Measurements from ENCODE around the gene GPR132. TPM values are rescaled to one million over a fixed set of nuclear protein-coding genes. Genes with fewer than 3 reads are reported as not detected.
A peak's percentile ranks its signal among the peaks of the same experiment; 100 is the strongest.

Gene GPR132
- total RNA-seq, 2 experiments from 2014 or later = 15.1 to 16.4 TPM

DNA sequence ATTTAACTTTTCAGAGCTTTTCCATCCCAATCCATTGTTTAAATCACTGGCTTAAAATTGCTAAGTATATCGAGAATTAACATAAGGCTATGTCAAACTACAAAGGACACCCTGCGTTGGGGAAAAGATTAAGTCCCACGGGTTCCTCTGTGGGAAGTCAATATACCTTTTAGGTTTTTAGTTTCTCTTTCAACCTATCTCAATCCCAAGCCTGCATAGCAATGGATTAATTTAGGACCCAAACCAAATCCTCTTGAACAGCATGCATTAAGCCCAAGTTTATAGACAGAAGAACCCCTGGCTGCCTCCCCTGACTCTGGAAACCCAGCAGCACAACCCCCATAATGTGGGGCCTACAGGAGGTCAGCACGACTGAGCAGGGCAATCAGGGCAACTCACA lies 50.6 kb downstream of the GPR132 start:
- Mint-ChIP-seq H3K27me3 (no peaks in the 10 kb centered on the region), H3K4me3 (no peak overlapping the region), H3K36me3 (ENCODE audit: low read depth) (peaks cover 65% of the 10 kb centered on the region), H3K9me3 (no peaks in the 10 kb centered on the region), H3K27ac (peak overlapping the region; percentile 17), H3K4me1 (ENCODE audit: low read depth) (peaks cover 55% of the 10 kb centered on the region)
- DNase-seq = no peak
- ChIA-PET CTCF (interaction anchor here (4.0 kb wide), 1 partner anchor 31 kb away, joined by 21 read pairs; no protein-coding TSS in a partner anchor), POLR2A (interaction anchor here (1.3 to 9.7 kb wide), 5 partner anchors 10 to 79 kb away, joined by 3 to 69 read pairs (median 4); no protein-coding TSS in a partner anchor)
- ATAC-seq = no peak
- intact Hi-C loops (cut with micrococcal nuclease) = no loop called here
- no peak for TF ChIP-seq CTCF (IDR thresholded peaks at IDR 0.05)

DNA sequence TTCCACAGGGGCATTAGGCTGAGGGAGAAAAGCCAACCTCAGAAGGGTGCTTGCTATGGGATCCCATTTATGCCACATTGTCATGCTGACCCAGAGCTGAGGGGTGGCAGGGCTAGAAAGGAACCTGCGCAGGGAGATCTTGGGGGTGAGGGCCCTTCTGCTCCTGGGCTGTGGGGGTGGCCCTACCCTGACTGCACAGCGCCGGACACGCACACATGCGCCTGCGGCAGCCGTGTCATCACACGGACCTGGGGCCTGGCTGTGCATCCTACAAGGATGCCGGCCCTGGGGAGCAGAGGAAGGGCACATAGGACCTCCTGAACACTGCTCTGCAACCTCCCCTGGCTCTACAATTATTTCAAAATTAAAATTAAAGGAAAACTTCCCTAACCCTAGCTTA lies 51.2 kb downstream of the GPR132 start:
- ATAC-seq = no peak
- POLR2A ChIA-PET = interaction anchor here (1.3 to 9.7 kb wide), 4 partner anchors 9 to 80 kb away, joined by 3 to 69 read pairs (median 5); no protein-coding TSS in a partner anchor
- peaks cover 61% of the 10 kb centered on the region for H3K36me3 Mint-ChIP-seq (ENCODE audit: low read depth)
- intact Hi-C loops (cut with micrococcal nuclease) = no loop called here
- H3K9me3 Mint-ChIP-seq = no peaks in the 10 kb centered on the region
- no peak for DNase-seq
- H3K4me1 Mint-ChIP-seq (ENCODE audit: low read depth) = peaks cover 49% of the 10 kb centered on the region
- CTCF ChIA-PET = interaction anchor here (4.0 kb wide), 1 partner anchor 32 kb away, joined by 21 read pairs; no protein-coding TSS in a partner anchor
- H3K27me3 Mint-ChIP-seq = no peaks in the 10 kb centered on the region
- no peak overlapping the region for H3K27ac Mint-ChIP-seq
- TF ChIP-seq CTCF (IDR thresholded peaks at IDR 0.05) = no peak
- H3K4me3 Mint-ChIP-seq = no peak overlapping the region

DNA sequence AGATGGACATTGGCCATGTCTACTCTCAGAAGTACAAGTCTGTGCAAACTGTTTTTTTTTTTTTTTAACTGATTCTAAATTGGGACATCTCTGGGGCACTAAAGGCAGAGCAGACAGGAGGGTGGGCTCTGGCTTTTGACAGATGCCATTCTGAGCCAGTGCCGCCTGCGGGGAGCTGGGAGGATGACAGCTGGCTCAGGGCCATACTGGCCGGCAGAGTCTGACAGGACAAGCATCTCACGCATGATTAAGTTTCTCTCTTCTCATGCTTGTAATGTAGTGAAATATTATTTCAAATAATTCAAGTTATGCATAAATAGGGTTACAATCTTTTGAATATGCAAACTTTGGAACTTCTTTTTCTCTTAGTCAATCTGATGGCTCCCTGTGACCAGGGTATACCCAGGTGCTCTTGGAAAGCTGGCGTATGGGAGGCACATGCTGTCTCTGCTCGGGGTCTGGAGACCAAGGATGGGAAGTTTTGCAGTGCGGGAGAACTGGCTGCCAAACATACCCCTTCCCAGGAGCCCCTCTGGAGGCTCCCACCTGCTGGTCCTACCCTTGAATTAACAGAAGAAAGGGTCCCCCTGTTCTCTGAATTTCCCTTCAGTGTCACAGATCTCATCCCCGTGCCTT lies 52.0 kb downstream of the GPR132 start:
- no peak for ATAC-seq
- Mint-ChIP-seq H3K9me3 (no peaks in the 10 kb centered on the region), H3K4me1 (ENCODE audit: low read depth) (peaks cover 45% of the 10 kb centered on the region), H3K4me3 (no peak overlapping the region), H3K36me3 (ENCODE audit: low read depth) (peaks cover 53% of the 10 kb centered on the region), H3K27ac (no peak overlapping the region), H3K27me3 (no peaks in the 10 kb centered on the region)
- ChIA-PET CTCF (interaction anchor here (1.3 to 4.0 kb wide), 2 partner anchors 32 kb away, joined by 4 to 21 read pairs; no protein-coding TSS in a partner anchor), POLR2A (interaction anchor here (0.9 to 9.7 kb wide), 4 partner anchors 8 to 24 kb away, joined by 3 to 69 read pairs (median 5); no protein-coding TSS in a partner anchor)
- DNase-seq = no peak
- no peak for TF ChIP-seq CTCF (IDR thresholded peaks at IDR 0.05)
- intact Hi-C loops (cut with micrococcal nuclease) = no loop called here

DNA sequence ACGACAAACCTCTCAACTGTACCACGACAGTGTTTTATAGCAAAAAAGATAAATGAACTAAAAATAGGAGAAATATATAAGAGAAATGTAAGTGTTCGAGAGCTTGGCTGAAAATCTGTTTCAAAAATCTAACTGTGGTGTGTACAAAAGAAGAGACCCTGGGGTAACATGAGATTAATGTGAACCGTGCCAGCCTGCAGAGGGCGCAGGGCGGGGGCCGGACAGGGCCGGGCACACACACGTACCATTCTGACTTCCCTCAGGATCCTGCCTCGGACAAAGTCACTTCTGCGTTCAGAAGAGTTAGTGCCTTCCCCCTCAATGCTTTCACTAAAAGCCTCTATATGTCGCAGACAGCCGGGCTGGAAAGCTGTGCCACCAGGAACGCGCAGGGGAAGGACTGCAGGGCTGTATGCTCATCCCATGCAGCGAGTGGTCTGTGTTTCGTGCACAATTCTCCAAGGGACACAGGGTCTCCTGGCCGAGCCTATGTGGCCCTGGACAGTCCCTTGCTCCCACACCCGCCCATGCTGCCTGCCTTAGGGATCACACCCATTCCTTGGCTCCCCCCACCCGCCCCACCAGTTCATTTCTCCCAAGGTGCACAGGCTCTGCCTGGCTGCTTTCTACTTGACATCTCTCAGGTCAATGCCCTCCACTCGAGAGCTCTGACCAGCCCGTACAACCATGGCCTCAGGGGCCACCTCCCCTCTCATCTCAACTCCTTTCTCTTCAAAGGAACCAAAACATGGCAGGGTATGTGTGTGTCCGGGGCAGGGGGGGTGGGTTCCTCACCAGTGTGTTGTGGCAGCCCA lies 52.9 kb downstream of the GPR132 start:
- Mint-ChIP-seq H3K4me1 (ENCODE audit: low read depth) (peaks cover 38% of the 10 kb centered on the region), H3K27ac (no peak overlapping the region), H3K9me3 (no peaks in the 10 kb centered on the region), H3K27me3 (no peaks in the 10 kb centered on the region), H3K36me3 (ENCODE audit: low read depth) (peaks cover 48% of the 10 kb centered on the region), H3K4me3 (no peak overlapping the region)
- DNase-seq (no peak), ATAC-seq (no peak)
- ChIA-PET POLR2A (interaction anchor here (0.6 to 9.7 kb wide), 5 partner anchors 7 to 170 kb away, joined by 3 to 69 read pairs (median 4); partner anchors contain the start of gene CDCA4), CTCF (interaction anchor here (1.3 kb wide), 1 partner anchor 33 kb away, joined by 4 read pairs; no protein-coding TSS in a partner anchor)
- TF ChIP-seq CTCF (IDR thresholded peaks at IDR 0.05) = no peak
- intact Hi-C loops (cut with micrococcal nuclease) = no loop called here
